Measurements from ENCODE around the gene PILRA.
"Not testable (repeated sequence)": the region's sequence is repeated elsewhere in the genome, so short reads cannot be mapped to it uniquely, and the experiment has no call there.

PILRA gene

GRCh38 chr7:100358027-100358856 lies 15.0 kb upstream of the PILRA start, which contains the start of gene PILRB:
PILRB (plus strand) TSS chr7:100358117; CDS start chr7:100358303, 186 bp downstream.
- no peak for DNase-seq

DNA sequence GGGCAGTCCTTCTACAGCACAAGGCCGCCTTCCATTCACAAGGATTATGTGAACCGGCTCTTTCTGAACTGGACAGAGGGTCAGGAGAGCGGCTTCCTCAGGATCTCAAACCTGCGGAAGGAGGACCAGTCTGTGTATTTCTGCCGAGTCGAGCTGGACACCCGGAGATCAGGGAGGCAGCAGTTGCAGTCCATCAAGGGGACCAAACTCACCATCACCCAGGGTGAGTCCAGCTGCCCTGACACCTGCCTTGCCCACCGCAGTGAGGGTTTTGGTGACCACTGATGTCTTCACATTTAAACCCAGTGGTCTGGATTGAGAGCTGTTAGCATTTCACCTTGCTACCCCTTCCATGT lies 14.5 kb upstream of the PILRA start:
- DNase-seq = no peak

DNA sequence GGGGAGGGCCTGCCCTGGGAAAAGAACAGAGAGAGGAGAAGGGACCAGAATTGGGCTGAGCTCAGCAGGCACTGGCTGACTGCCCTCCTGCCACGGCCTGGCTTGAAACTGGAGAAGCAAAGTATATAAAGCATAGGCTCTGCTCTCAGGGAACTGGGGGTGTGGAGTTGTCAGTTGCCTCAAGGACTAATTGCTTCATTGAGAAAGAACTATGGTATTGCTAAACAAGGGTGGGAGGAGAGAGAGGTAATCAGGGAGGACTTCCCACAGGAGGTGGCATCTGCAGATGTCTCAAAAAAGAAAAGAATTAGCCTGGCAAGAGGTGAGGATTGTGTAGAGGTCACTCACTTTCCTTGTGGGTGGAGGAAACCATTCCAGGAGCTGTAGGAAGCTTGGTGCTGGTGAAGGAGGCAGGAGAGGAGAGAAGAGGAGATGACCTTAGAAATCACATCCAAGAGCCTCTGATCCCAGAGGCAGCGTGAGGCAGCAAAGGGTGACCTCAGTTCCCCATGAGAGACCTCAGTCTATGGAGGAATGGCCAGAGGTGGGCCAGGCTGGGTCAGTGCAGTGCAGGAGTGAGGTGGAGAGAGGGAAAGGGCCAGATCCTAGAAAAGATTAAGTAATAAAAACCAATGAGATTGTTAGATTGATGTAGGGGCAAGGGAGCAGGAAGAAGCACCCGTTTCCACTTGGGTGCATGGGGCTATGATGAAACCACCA lies 13.0 kb upstream of the PILRA start:
- DNase-seq = no peak

GRCh38 chr7:100363098-100363497 lies 10.2 kb upstream of the PILRA start:
- no peak for DNase-seq

DNA sequence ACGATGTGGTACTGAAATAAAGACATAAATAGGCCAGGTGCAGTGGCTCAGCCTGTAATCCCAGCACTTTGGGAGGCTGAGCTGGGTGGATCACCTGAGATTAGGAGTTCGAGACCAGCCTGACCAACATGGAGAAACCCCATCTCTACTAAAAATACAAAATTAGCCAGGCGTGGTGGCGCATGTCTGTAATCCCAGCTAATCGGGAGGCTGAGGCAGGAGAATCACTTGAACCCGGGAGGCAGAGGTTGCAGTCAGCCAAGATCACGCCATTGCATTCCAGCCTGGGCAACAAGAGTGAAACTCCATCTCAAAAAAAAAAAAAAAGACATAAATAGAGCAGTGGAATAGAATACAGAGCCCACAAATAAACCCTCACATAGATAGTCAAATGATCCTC lies 9.5 kb upstream of the PILRA start:
- DNase-seq = not testable (repeated sequence)

GRCh38 chr7:100364480-100364879 lies 8.8 kb upstream of the PILRA start:
- DNase-seq = no peak

DNA sequence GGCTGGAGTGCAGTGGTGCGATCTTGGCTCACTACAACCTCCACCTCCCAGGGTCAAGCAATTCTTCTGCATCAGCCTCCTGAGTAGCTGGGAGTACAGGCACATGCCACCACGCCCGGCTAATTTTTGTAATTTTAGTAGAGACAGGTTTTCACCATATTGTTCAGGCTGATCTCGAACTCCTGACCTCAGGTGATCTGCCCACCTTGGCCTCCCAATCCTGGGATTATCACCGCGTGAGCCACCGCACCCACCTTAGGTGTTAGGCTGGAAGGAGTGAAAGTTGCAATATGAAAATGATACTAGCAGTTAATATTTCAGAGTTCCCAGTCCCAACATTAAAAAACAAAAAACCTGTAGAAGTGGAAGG lies 7.3 kb upstream of the PILRA start:
- not testable (repeated sequence) for DNase-seq

DNA sequence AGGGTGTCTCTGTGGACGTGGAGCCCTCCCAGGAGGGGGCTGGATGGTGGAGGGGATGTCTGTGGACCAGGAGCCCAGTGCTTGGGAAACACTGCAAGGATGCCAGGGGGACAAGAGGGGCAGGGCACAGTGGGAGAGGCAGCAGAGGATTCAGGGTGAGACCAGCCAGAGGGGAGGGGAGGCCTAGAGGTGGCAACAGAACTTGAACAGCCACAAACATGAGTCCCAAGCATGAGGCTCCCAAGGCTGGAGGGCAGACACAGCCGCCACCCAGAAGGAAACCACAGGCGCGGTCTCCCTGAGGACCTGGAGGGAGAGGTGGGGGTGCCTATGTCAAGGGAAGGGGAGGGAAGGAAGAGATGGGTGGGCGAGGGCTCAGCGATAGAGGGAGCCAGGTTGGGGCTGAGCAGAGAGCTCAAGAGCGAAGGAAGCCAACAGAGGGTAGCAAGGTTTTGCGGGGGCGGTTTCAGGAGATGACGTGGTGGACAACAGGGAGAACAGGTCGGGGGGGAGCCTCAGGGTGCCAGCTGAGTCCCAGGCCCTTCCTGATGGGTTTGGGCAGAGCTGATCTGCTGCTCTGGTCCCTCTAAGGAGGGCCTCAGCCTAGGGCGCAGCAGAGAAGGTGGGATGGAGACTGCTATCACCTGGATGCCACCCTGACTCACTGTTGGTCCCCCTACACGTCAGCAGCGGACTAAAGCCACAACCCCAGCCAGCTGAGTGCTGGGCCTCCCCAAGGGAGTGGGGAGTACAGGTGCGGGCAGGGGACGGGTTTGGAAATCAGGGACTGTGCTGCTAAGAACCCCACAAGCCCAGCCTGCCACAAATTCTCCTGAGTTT lies 6.7 kb upstream of the PILRA start:
- no peak for DNase-seq

DNA sequence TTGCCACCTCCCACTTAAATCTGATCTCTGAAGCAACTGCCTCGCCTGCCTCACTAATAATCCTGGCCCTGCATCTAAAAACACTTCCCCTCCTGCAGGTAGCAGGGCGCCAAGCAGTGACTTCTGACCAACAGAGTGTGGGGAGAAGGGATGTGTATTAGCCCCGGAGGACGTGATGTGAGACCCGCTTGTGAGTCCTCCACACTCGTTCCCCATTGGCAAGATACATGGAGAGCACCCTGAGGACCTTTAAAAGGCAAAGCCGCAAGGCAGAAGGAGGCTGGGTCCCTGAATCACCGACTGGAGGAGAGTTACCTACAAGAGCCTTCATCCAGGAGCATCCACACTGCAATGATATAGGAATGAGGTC lies 6.1 kb upstream of the PILRA start:
- DNase-seq = no peak

- no peak for DNase-seq
These were observed 5.3 kb upstream of the PILRA start for GRCh38 chr7:100367676-100368613.

DNA sequence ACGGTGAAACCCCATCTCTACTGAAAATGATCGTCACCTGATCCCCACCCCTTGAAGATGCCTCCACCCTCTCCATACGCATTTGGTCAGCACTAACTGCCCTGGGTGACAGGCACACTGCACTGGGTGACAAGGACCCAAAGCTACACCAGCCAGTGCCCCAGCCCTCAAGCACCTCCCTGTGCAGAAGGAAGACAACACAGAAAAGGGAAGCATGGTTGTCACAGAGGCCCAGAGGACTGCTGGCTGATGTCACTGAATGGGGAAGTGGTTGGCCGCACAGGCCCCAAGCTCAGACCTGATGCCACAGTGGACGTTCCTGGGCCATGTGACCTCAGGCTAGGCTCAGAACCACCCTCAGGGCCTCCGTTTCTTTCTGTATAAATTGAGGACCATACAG lies 4.2 kb upstream of the PILRA start:
- no peak for DNase-seq

DNA sequence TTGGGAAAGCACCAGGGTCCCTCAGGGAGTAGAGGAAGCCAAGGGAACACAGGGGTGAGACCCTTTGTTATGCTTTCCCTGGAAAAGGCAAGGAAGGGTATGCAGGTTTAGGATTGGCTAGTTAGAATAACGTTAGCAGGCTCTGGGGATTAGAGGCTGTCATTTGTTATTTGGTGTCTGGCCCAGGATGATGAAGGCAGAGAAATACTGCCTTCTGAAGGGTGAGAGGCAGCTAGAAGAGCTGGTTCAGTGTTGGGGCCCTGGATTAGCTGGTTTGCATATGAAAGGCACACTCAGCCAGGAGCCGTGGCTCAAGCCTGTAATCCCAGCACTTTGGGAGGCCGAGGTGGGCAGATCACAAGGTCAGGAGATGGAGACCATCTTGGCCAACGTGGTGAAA lies 3.0 kb upstream of the PILRA start:
- DNase-seq = no peak

- DNase-seq = no peak
These were observed 2.5 kb upstream of the PILRA start for GRCh38 chr7:100370746-100371145.

DNA sequence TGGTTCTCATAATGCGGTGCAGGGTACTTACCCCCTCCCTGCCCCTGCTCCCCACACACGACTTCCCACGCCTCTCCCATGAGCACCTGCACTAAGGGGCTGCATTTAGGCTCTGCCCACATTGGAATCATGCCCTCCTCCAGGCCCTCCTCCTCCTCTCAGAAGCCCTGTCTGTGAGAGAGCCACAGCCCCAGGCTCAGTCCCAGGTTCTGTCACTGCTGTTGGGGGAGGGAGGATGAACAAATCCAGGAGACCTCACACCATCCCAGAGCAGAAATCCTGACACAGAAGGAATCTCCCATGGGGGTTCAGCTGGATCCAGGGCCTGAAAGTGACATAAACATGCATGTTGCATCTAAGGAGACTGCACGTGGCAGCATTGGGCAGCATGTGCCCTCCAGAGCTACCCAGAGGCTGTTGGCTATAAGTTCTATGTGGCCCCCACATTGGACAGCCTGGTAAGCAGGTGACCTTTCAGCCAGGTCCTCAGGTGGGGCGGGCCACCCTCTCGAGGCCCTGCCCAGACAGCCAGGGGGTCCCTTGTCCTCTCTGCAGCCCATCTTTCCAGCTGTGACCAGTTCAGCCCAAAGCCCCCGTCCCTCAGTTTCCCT lies 1.6 kb upstream of the PILRA start:
- DNase-seq = no peak

DNA sequence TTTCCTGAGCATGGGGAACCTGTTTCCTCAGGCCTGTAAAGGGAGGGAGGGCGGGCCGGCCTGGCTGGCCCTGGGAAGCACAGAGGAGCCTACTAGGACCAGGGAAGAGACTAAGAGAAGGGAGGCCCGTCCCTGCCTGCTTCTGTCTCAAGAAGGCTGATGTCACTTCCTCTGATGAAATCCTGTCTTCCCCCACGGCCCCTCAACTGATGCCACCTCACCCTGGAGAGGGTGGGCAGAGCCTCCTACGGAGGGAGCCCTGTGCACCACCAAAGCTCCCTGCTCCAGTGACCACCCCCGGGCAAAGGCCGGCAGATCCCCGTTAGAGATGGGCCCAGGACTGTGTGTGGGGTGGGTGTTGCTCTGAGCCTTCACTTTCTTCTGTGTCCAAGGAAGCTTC lies 1.0 kb upstream of the PILRA start:
- no peak for DNase-seq

DNA sequence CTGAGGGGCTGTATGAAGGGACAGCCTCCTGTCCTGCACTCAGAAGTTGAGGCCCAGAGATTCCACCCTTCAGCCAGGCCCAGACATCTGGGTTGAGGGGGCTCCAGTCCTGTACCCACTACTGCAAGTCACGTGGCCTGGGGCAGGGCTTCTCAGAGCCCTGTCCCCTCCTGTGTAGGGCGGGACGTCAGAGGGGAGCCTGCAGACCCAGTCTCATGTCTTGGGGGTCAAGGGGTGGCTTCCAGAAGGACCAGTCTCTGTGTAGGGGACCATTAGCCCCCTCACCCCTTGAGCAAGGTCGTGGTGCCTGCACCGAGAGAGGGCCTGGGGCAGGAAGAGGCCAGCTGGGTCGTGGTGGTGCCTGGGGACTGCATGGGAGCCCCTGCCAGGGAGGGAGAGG lies 593 bp upstream of the PILRA start:
- no peak for DNase-seq

DNA sequence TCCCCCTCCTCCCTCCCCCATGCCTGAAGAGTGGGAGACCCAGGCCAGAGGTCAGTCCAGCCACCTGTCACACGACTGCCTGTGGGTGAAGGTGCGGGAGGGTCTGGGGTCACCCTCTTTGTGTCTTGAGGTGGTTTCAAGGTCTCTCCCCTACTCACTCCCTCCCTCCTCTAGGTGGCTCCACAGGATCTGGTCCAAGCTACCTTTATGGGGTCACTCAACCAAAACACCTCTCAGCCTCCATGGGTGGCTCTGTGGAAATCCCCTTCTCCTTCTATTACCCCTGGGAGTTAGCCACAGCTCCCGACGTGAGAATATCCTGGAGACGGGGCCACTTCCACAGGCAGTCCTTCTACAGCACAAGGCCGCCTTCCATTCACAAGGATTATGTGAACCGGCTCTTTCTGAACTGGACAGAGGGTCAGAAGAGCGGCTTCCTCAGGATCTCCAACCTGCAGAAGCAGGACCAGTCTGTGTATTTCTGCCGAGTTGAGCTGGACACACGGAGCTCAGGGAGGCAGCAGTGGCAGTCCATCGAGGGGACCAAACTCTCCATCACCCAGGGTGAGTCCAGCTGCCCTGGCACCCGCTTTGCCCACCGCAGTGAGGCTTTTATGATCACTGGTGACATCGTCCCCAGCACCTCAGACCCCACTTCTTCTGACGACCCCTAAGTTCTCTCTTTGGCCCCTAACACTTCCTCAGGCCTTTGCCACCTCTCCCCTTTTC lies 747 bp downstream of the PILRA start:
- DNase-seq = not testable (repeated sequence)

DNA sequence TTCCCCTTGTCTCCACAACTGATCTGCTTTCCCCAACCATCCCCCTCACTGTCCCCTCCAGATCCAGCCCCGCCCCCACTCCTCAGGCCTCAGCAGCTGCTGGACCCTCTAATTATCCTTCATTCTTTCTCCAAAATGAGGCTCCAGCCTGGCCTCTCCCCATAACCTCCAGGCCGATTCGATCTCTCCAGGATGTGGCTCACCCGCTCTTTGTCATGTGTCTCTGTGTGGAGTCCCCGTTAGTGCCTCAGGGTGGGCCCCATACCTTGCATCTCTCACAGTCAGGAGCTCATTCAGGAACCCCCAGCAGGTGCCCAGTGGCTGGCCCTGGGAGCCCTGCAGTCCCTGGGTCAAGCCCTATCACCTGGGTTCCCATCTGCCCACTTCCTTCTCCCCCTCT lies 1.3 kb downstream of the PILRA start:
- DNase-seq = no peak

DNA sequence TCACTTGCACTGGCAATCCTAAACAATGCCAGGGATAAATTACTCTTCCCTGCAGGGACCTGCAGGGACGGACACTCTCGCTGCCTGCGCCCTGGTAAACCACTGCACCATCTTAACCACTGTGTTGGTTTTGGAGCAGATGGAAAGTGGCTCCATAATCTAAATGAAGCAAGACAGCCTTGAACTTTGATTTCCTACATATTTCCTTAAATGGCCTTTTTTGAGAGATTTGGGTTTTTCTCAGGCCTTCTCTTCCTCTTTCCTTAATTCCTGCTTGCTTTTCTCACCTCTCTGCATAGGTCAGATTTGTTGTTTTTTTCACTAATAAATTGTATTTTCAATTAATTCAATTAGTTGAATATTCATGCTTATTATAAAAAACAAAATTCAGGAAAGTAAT lies 2.8 kb downstream of the PILRA start:
- DNase-seq = no peak

GRCh38 chr7:100378114-100378755 lies 4.9 kb downstream of the PILRA start:
- DNase-seq = no peak

DNA sequence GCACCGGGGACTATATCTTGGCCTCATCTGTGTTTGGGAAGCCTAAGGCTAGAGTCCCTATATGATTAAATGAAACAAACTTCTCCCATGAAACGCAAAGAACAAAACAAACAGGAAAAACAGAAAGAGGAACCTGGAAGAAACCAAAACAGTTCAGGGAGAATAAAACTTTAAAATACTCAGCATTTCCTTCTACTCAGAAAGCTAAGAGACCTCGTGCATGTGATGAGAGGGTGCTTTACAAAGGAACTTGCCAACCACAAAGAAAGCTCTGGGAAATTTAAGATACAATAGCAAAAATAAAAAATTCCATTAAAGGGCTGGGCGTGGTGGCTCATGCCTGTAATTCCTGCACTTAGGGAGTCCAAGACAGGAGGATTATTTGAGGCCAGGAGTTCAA lies 6.9 kb downstream of the PILRA start:
- DNase-seq = no peak
